GM12891 (cell line): Measurements from ENCODE around the gene NYAP2.

Experiments
- DNase-seq: peaks from one replicate; pipeline ENCODE4 v3.0.0; 2011; ENCODE audit warnings: low spot score; ENCODE audit not compliant: insufficient read length
- FAIRE-seq: peaks from 2 replicates; lab custom pipeline; 2011; peaks lifted over from hg19 to GRCh38; lab: Jason Lieb, UNC
- PAX5 ChIP-seq: IDR thresholded peaks from 2 replicates; pipeline ENCODE4 v1.6.1; 2011; ENCODE audit warnings: low read length, moderate library complexity, mild to moderate bottlenecking; ENCODE audit not compliant: insufficient read depth, severe bottlenecking
- POLR2A ChIP-seq: IDR thresholded peaks from 2 replicates; pipeline ENCODE4 v1.6.1; 2011; ENCODE audit warnings: low read depth, low read length, control low read depth
- POLR2AphosphoS5 ChIP-seq: IDR thresholded peaks from 2 replicates; pipeline ENCODE4 v1.6.1; 2011; ENCODE audit warnings: low read depth, low read length, control low read depth
- POU2F2 ChIP-seq: IDR thresholded peaks from 2 replicates; pipeline ENCODE4 v1.6.1; 2011; ENCODE audit warnings: low read depth, mild to moderate bottlenecking, control low read depth, low read length, moderate library complexity
- SPI1 ChIP-seq: IDR thresholded peaks from 2 replicates; pipeline ENCODE4 v1.6.1; 2011; ENCODE audit warnings: low read depth, low read length, control low read depth
- TAF1 ChIP-seq: IDR thresholded peaks from 2 replicates; pipeline ENCODE4 v1.6.1; 2011; ENCODE audit warnings: low read depth, low read length, control low read depth

NYAP2 gene

GRCh38 chr2:225614915-225615314 lies 215.4 kb downstream of the NYAP2 start:
- FAIRE-seq = no peak

GRCh38 chr2:225615514-225615913 lies 216.0 kb downstream of the NYAP2 start:
- no peak for FAIRE-seq
- no peak for DNase-seq
- TF ChIP-seq PAX5 = no peak
- no peak for TF ChIP-seq POLR2A
- no peak for TF ChIP-seq TAF1
- TF ChIP-seq POU2F2 = no peak
- TF ChIP-seq SPI1 = no peak
- TF ChIP-seq POLR2AphosphoS5 = no peak

More at GRCh38 chr2:225614915-225615314, 215.4 kb downstream of the NYAP2 start:
- TF ChIP-seq TAF1 (no peak), SPI1 (no peak), PAX5 (no peak), POLR2A (no peak), POLR2AphosphoS5 (no peak), POU2F2 (no peak)
- no peak for DNase-seq

- no peak for DNase-seq
- FAIRE-seq = no peak
- TF ChIP-seq PAX5 (no peak), POLR2A (no peak), TAF1 (no peak), SPI1 (no peak), POU2F2 (no peak), POLR2AphosphoS5 (no peak)
Measured at GRCh38 chr2:225616372-225616771, 216.9 kb downstream of the NYAP2 start.

GRCh38 chr2:225616848-225617247 lies 217.3 kb downstream of the NYAP2 start:
- FAIRE-seq = no peak
- no peak for DNase-seq
- TF ChIP-seq PAX5 (no peak), TAF1 (no peak), POLR2AphosphoS5 (no peak), POU2F2 (no peak), POLR2A (no peak), SPI1 (no peak)

GRCh38 chr2:225620227-225620626 lies 220.7 kb downstream of the NYAP2 start:
- TF ChIP-seq SPI1 (no peak), POLR2A (no peak), PAX5 (no peak)
- FAIRE-seq = no peak
- DNase-seq = no peak

GRCh38 chr2:225630824-225631533 lies 231.5 kb downstream of the NYAP2 start:
- TF ChIP-seq TAF1 = no peak
- TF ChIP-seq POLR2AphosphoS5 = no peak
- no peak for TF ChIP-seq PAX5
- no peak for TF ChIP-seq POLR2A
- TF ChIP-seq SPI1 = no peak
- TF ChIP-seq POU2F2 = no peak
- FAIRE-seq (no peak), DNase-seq (no peak)

GRCh38 chr2:225632351-225632750 lies 232.8 kb downstream of the NYAP2 start:
- DNase-seq (no peak), FAIRE-seq (no peak)
- TF ChIP-seq POU2F2 (no peak), POLR2A (no peak), SPI1 (no peak), POLR2AphosphoS5 (no peak), PAX5 (no peak), TAF1 (no peak)

- DNase-seq = no peak
- no peak for FAIRE-seq
- TF ChIP-seq SPI1 (no peak), POLR2AphosphoS5 (no peak), POLR2A (no peak), PAX5 (no peak), POU2F2 (no peak), TAF1 (no peak)
Measured at GRCh38 chr2:225636558-225636957, 237.0 kb downstream of the NYAP2 start.

GRCh38 chr2:225637259-225637658 lies 237.7 kb downstream of the NYAP2 start:
- TF ChIP-seq PAX5 = no peak
- no peak for TF ChIP-seq SPI1
- TF ChIP-seq POU2F2 = no peak
- TF ChIP-seq TAF1 = no peak
- no peak for TF ChIP-seq POLR2AphosphoS5
- TF ChIP-seq POLR2A = no peak
- FAIRE-seq = no peak
- DNase-seq = no peak

- no peak for FAIRE-seq
- TF ChIP-seq TAF1 (no peak), SPI1 (no peak), POU2F2 (no peak), PAX5 (no peak), POLR2A (no peak), POLR2AphosphoS5 (no peak)
- no peak for DNase-seq
Measured at GRCh38 chr2:225640550-225640949, 241.0 kb downstream of the NYAP2 start.
